DND-41 (cell line): ENCODE measurements around the gene RNF145.

Experiments
- EZH2 ChIP-seq: IDR thresholded peaks from 3 replicates; pipeline ENCODE4 v1.6.1; 2012; ENCODE audit warnings: borderline replicate concordance, low read depth, mild to moderate bottlenecking, moderate library complexity, low read length, inconsistent platforms; ENCODE audit not compliant: severe bottlenecking
- TF ChIP-seq, protein P1 (sequence below): IDR thresholded peaks from 2 replicates; pipeline ENCODE4 v1.5.1; 2012; ENCODE audit warnings: borderline replicate concordance, low read length, moderate library complexity, mild to moderate bottlenecking; ENCODE audit not compliant: poor library complexity, severe bottlenecking; ENCODE audit errors: extremely low read depth

DNA sequence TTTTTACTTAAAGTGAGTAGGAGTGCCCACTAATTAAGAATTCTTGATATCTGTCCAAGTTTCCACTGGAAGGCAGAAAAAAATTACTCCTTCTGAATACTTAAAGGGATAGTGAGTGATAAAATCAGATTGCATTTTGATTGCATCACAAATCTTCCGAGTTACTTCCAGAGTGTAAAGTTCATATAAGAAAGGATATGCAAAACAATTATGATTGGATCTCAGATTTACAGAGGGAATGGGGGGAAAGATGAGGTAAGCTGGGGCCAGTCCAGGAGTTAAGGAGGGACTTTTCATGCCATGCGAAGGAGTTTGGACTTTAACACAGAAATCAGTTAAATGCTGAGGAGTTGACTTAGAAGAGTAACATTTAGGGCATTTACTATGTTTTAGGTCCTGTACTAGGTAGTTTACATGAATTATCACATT is 9.3 kb upstream of the RNF145 start:
- no peak for TF ChIP-seq EZH2
- TF ChIP-seq, protein P1, sequence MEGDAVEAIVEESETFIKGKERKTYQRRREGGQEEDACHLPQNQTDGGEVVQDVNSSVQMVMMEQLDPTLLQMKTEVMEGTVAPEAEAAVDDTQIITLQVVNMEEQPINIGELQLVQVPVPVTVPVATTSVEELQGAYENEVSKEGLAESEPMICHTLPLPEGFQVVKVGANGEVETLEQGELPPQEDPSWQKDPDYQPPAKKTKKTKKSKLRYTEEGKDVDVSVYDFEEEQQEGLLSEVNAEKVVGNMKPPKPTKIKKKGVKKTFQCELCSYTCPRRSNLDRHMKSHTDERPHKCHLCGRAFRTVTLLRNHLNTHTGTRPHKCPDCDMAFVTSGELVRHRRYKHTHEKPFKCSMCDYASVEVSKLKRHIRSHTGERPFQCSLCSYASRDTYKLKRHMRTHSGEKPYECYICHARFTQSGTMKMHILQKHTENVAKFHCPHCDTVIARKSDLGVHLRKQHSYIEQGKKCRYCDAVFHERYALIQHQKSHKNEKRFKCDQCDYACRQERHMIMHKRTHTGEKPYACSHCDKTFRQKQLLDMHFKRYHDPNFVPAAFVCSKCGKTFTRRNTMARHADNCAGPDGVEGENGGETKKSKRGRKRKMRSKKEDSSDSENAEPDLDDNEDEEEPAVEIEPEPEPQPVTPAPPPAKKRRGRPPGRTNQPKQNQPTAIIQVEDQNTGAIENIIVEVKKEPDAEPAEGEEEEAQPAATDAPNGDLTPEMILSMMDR: no peak
